CD4-positive, alpha-beta T cell (primary cell): ENCODE data around the gene PAX3. TPM values are rescaled to one million over a fixed set of nuclear protein-coding genes. Genes with fewer than 3 reads are reported as not detected.

Source experiments
- ATAC-seq: fragments of 200-7000 bp; cut with Tn5 transposase; one replicate; pipeline ENCODE4 v1.10.0; 2022; ENCODE audit warnings: mild to moderate bottlenecking; ENCODE audit not compliant: poor library complexity
- CTCF ChIA-PET: fragments of 350-600 bp; sonication (Branson Sonifier 250); formaldehyde crosslinking; loops from one replicate; lab custom pipeline; 2021; ENCODE audit warnings: antibody characterized with exemption, inconsistent platforms; lab: Charles Lee
- POLR2A ChIA-PET: fragments of 350-600 bp; sonication (Branson Sonifier 250); formaldehyde crosslinking; loops from one replicate; lab custom pipeline; 2021; ENCODE audit warnings: antibody characterized with exemption, inconsistent platforms; lab: Charles Lee
- DNase-seq, 14 experiments: peaks; one replicate each; pipeline ENCODE4 v3.0.0-alpha.2; 2013 to 2020; ENCODE audit warnings: mixed read lengths in 2 of 14
- H3K27ac ChIP-seq, 2 donors: one replicate each; pipeline versions ENCODE4 v1.5.1 to v1.7.0; 2013; ENCODE audit warnings: low read length in 2 of 2, low read depth in 1 of 2, mild to moderate bottlenecking in 1 of 2
- H3K27me3 ChIP-seq, 2 experiments: 1 replicate in 1 of 2; 2 replicates in 1 of 2; pipeline versions ENCODE4 v1.6.1 to v1.7.0; 2013; ENCODE audit warnings: low read length in 2 of 2, control low read depth in 1 of 2, mild to moderate bottlenecking in 1 of 2, moderate library complexity in 1 of 2; ENCODE audit not compliant: insufficient read depth in 2 of 2, control insufficient read depth in 1 of 2
- H3K36me3 ChIP-seq: one replicate; pipeline ENCODE4 v1.6.1; 2013; ENCODE audit warnings: low read length, control low read depth; ENCODE audit not compliant: insufficient read depth
- H3K4me1 ChIP-seq: one replicate; pipeline ENCODE4 v1.6.1; 2013; ENCODE audit warnings: low read length, control low read depth; ENCODE audit not compliant: insufficient read depth
- H3K4me3 ChIP-seq: one replicate; pipeline ENCODE4 v1.5.1; 2013; ENCODE audit warnings: mild to moderate bottlenecking, low read length, moderate library complexity
- H3K9me3 ChIP-seq, 2 experiments: 1 replicate in 1 of 2; 2 replicates in 1 of 2; pipeline versions ENCODE4 v1.6.1 to v1.7.0; 2013; ENCODE audit warnings: low read length in 2 of 2, mild to moderate bottlenecking in 2 of 2, control low read depth in 1 of 2, moderate library complexity in 1 of 2; ENCODE audit not compliant: control insufficient read depth in 1 of 2, insufficient read depth in 1 of 2
- H3K27ac Mint-ChIP-seq: one replicate; pipeline ENCODE4 v1.8.0; 2020; ENCODE audit warnings: mixed read lengths
- H3K27me3 Mint-ChIP-seq: one replicate; pipeline ENCODE4 v1.8.0; 2021; ENCODE audit warnings: mixed read lengths
- H3K36me3 Mint-ChIP-seq: one replicate; pipeline ENCODE4 v1.8.0; 2021; ENCODE audit warnings: low read depth, mixed read lengths
- H3K4me1 Mint-ChIP-seq: one replicate; pipeline ENCODE4 v1.8.0; 2021; ENCODE audit warnings: low read depth, mixed read lengths
- H3K4me3 Mint-ChIP-seq: one replicate; pipeline ENCODE4 v1.8.0; 2020; ENCODE audit warnings: mild to moderate bottlenecking, mixed read lengths
- H3K9me3 Mint-ChIP-seq: one replicate; pipeline ENCODE4 v1.8.0; 2020; ENCODE audit warnings: mixed read lengths
- intact Hi-C, 2 experiments: fragments of 100-400 bp; cut with DNase I in 1 of 2; cut with micrococcal nuclease in 1 of 2; formaldehyde crosslinking; loops; one replicate each; pipeline versions ENCODE4 v1.15.1 to v1.9.0; 2023 to 2025; cut with DNase I, micrococcal nuclease
- total RNA-seq, 174 experiments: library from RNA in 2 of 174; stranded (reverse) in 2 of 174; gene quantifications; one replicate each; pipeline ENCODE4 v1.2.3 and lab custom pipeline; 2021 to 2026
- TF ChIP-seq, protein P1 (sequence below): fragments of 200-600 bp; IDR thresholded peaks from one replicate; pipeline ENCODE4 v1.8.0; 2022; ENCODE audit warnings: antibody characterized with exemption, mild to moderate bottlenecking

Gene PAX3
- total RNA-seq, 2 experiments from 2014 or later = not detected

DNA sequence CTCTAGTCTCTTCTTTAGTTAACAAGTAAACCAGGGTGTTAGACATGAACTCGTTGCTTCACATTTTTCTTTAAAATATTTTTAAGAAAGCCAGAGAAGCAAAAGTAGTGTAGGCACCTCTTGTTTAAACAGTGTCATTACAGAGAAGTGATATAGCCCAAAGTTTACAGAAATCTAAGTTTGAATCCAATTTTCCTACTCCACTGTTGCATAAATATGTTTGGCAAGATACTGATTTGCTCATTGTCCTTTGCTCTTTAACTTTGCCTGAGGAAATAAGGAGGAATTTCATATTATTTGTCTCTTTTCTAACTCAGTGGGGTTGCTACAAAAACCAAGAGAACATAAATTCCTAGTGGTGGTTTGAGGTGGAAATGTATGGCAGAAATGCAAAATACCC, 81.1 kb downstream of the PAX3 start:
- no peaks in the 10 kb centered on the region for H3K36me3 Mint-ChIP-seq
- TF ChIP-seq, protein P1, sequence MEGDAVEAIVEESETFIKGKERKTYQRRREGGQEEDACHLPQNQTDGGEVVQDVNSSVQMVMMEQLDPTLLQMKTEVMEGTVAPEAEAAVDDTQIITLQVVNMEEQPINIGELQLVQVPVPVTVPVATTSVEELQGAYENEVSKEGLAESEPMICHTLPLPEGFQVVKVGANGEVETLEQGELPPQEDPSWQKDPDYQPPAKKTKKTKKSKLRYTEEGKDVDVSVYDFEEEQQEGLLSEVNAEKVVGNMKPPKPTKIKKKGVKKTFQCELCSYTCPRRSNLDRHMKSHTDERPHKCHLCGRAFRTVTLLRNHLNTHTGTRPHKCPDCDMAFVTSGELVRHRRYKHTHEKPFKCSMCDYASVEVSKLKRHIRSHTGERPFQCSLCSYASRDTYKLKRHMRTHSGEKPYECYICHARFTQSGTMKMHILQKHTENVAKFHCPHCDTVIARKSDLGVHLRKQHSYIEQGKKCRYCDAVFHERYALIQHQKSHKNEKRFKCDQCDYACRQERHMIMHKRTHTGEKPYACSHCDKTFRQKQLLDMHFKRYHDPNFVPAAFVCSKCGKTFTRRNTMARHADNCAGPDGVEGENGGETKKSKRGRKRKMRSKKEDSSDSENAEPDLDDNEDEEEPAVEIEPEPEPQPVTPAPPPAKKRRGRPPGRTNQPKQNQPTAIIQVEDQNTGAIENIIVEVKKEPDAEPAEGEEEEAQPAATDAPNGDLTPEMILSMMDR = no peak
- Histone ChIP-seq H3K36me3 (no peaks in the 10 kb centered on the region), H3K9me3 (no peaks in the 10 kb centered on the region), H3K27me3 (no peaks in the 10 kb centered on the region), H3K4me1 (no peaks in the 10 kb centered on the region), H3K27ac (no peak overlapping the region), H3K4me3 (no peak overlapping the region)
- H3K4me3 Mint-ChIP-seq = no peak overlapping the region
- H3K9me3 Mint-ChIP-seq = no peaks in the 10 kb centered on the region
- intact Hi-C loops = no loop called here
- no peak overlapping the region for H3K27ac Mint-ChIP-seq
- CTCF ChIA-PET = no interaction called here
- no peak for ATAC-seq
- no peaks in the 10 kb centered on the region for H3K4me1 Mint-ChIP-seq
- no peaks in the 10 kb centered on the region for H3K27me3 Mint-ChIP-seq
- POLR2A ChIA-PET = no interaction called here
- no peak for DNase-seq

GRCh38 chr2:222214885-222215284, 83.9 kb downstream of the PAX3 start:
- no peaks in the 10 kb centered on the region for H3K27me3 ChIP-seq
- intact Hi-C loops = no loop called here
- TF ChIP-seq, protein P1 = no peak
- POLR2A ChIA-PET = no interaction called here
- CTCF ChIA-PET = no interaction called here
- no peak overlapping the region for H3K27ac ChIP-seq
- DNase-seq (no peak), ATAC-seq (no peak)
- no peaks in the 10 kb centered on the region for H3K4me1 ChIP-seq
- H3K4me3 ChIP-seq = no peak overlapping the region
- H3K36me3 ChIP-seq = no peaks in the 10 kb centered on the region
- Mint-ChIP-seq H3K36me3 (no peaks in the 10 kb centered on the region), H3K27ac (no peak overlapping the region), H3K27me3 (peaks cover 3% of the 10 kb centered on the region), H3K9me3 (no peaks in the 10 kb centered on the region), H3K4me1 (no peaks in the 10 kb centered on the region), H3K4me3 (no peak overlapping the region)
- no peaks in the 10 kb centered on the region for H3K9me3 ChIP-seq

DNA sequence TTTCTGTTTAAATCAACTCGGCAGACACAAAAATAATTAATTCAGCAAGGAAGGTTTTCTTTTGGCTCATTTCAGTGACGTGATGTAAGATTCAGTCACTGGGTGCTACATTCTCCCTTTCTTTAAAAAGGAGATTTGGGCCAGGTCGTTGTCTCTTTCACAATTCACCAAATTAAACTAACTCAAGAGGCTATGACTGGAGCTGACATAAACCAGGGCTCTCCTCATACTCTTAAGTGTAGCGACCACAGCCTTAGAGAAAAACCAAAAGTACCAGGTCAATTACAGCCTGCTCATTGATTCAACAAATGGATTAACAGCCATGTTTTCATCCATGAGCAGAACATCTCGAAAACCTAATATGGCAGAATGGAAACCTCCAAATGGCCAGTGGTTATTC, 85.7 kb downstream of the PAX3 start:
- intact Hi-C loops = no loop called here

More for the DNA sequence above, 85.7 kb downstream of the PAX3 start:
- Mint-ChIP-seq H3K4me1 (no peaks in the 10 kb centered on the region), H3K27ac (no peak overlapping the region), H3K27me3 (peaks cover 16% of the 10 kb centered on the region), H3K4me3 (no peak overlapping the region), H3K36me3 (no peaks in the 10 kb centered on the region), H3K9me3 (no peaks in the 10 kb centered on the region)
- ATAC-seq (no peak), DNase-seq (no peak)
- CTCF ChIA-PET = no interaction called here
- Histone ChIP-seq H3K9me3 (no peaks in the 10 kb centered on the region), H3K4me3 (no peak overlapping the region), H3K27ac (no peak overlapping the region), H3K36me3 (no peaks in the 10 kb centered on the region), H3K4me1 (no peaks in the 10 kb centered on the region), H3K27me3 (no peaks in the 10 kb centered on the region)
- TF ChIP-seq, protein P1 = no peak
- POLR2A ChIA-PET = no interaction called here
